Testis (tissue), 3 donors: ENCODE measurements around the gene BHMT. TPM values are rescaled to one million over a fixed set of nuclear protein-coding genes. Genes with fewer than 3 reads are reported as not detected.

Experiments
- DNase-seq: peaks from one replicate; pipeline ENCODE4 v3.0.0-alpha.2; 2019
- H3K27ac ChIP-seq, 2 donors: fragments of 200-600 bp; sonication (generic); one replicate each; pipeline ENCODE4 v1.5.1; 2019
- H3K27me3 ChIP-seq: fragments of 200-600 bp; sonication (generic); one replicate; pipeline ENCODE4 v1.5.1; 2019
- H3K36me3 ChIP-seq: fragments of 200-600 bp; sonication (generic); one replicate; pipeline ENCODE4 v1.5.1; 2017; ENCODE audit warnings: low read depth; ENCODE audit errors: missing control alignments
- H3K4me1 ChIP-seq: fragments of 200-600 bp; sonication (generic); one replicate; pipeline ENCODE4 v1.5.1; 2019
- H3K4me3 ChIP-seq, 2 donors: fragments of 200-600 bp; sonication (generic); one replicate each; pipeline ENCODE4 v1.5.1; 2017 to 2019
- H3K9me3 ChIP-seq: fragments of 200-600 bp; sonication (generic); one replicate; pipeline ENCODE4 v1.5.1; 2017
- POLR2A ChIP-seq: fragments of 450-650 bp; IDR thresholded peaks from one replicate; pipeline ENCODE4 v1.6.1; 2017; ENCODE audit warnings: antibody characterized with exemption, mild to moderate bottlenecking, moderate library complexity
- WGBS, 2 donors: methylation state at CpG; one replicate each; pipeline ENCODE4 v1.1.5; 2018; 5-methylcytosine and 5-hydroxymethylcytosine counted together
- intact Hi-C: fragments of 100-400 bp; cut with DNase I; formaldehyde crosslinking; loops from one replicate; pipeline ENCODE4 v1.15.1; 2023; ENCODE audit warnings: low total_unique reads
- polyA plus RNA-seq: library from polyadenylated mRNA; stranded (reverse); fragments of 350-450 nt; fragmentation: Illumina TruSeq; extraction: RNeasy Lipid Tissue Mini Kit (QIAGEN cat#74804); gene quantifications from one replicate; pipeline ENCODE4 v1.2.3, GENCODE V29; 2014; ENCODE audit warnings: low read depth, low replicate concordance; ENCODE audit not compliant: insufficient read depth
- total RNA-seq, 2 donors: library from RNA; depleted of rRNA; stranded (reverse); fragments of >200 nt; gene quantifications; one replicate each; pipeline ENCODE4 v1.2.3, GENCODE V29; 2016
- TF ChIP-seq, protein P1 (sequence below), 3 experiments: fragments of 450-650 bp in 2 of 3; fragments of 200-600 bp in 1 of 3; sonication (generic) in 1 of 3; IDR thresholded peaks; one replicate each; pipeline ENCODE4 v1.5.1; 2016 to 2019; ENCODE audit warnings: antibody characterized with exemption in 3 of 3, mild to moderate bottlenecking in 2 of 3, moderate library complexity in 1 of 3

Gene BHMT
- total and polyA plus RNA-seq, 3 donors from 2014 or later = 0.25 to 1.3 TPM; not detected in 1

DNA sequence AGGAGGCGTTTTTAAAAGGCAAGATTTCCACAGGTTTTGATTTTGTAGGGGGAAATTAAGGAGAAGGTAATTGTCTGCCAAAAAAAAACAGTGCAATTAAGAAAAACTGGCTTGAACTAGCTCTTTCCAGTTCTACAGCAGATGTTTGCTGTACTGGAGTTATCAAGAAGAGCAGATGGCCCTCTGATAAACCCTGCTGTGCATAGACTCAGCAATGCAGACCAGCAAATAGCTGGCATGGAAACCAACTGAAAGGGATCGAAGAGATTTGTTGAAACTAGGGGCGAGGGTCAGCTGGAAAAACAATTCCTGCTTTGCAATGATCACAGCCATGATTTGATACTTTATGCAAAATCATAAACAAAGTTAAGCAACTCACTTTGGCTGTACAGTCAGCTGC is 17.8 kb upstream of the BHMT start:
- TF ChIP-seq, protein P1, sequence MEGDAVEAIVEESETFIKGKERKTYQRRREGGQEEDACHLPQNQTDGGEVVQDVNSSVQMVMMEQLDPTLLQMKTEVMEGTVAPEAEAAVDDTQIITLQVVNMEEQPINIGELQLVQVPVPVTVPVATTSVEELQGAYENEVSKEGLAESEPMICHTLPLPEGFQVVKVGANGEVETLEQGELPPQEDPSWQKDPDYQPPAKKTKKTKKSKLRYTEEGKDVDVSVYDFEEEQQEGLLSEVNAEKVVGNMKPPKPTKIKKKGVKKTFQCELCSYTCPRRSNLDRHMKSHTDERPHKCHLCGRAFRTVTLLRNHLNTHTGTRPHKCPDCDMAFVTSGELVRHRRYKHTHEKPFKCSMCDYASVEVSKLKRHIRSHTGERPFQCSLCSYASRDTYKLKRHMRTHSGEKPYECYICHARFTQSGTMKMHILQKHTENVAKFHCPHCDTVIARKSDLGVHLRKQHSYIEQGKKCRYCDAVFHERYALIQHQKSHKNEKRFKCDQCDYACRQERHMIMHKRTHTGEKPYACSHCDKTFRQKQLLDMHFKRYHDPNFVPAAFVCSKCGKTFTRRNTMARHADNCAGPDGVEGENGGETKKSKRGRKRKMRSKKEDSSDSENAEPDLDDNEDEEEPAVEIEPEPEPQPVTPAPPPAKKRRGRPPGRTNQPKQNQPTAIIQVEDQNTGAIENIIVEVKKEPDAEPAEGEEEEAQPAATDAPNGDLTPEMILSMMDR (IDR thresholded peaks at IDR 0.05) = no peak
- TF ChIP-seq POLR2A = no peak
- intact Hi-C loops = no loop called here
- WGBS, 2 donors = 52 to 61% methylated on average over 3 of the region's 3 CpGs

DNA sequence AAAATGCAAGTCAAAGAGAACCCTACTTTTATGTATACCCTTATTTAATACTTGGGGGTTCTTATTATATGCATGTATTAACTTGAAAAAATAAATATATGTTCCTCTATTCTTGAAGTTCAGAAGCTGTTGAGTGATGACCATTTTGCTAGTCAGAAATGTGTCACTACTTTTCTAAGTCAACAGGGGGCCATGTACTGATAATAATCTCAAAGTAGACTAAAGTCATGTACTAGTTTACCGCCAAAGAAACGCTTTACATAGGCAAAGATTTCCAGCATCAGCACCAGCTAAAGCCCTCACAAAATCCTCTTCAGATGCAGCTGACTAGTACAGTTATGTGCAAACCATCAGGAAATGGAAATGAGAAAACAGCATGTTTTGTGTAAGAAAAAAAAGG is 5.7 kb upstream of the BHMT start:
- H3K36me3 ChIP-seq = no peaks in the 10 kb centered on the region
- no peak overlapping the region for H3K27ac ChIP-seq
- DNase-seq = no peak
- peaks cover 7% of the 10 kb centered on the region for H3K4me1 ChIP-seq
- H3K9me3 ChIP-seq = no peaks in the 10 kb centered on the region
- TF ChIP-seq, protein P1 (IDR thresholded peaks at IDR 0.05) = no peak
- TF ChIP-seq POLR2A = no peak
- no peak overlapping the region for H3K4me3 ChIP-seq
- intact Hi-C loops = no loop called here
- WGBS, 2 donors = 86 to 94% methylated on average over 2 of the region's 2 CpGs
- no peaks in the 10 kb centered on the region for H3K27me3 ChIP-seq

More for the DNA sequence above, 17.8 kb upstream of the BHMT start:
- H3K36me3 ChIP-seq = no peaks in the 10 kb centered on the region
- H3K4me1 ChIP-seq = no peaks in the 10 kb centered on the region
- no peak for DNase-seq
- H3K9me3 ChIP-seq = no peaks in the 10 kb centered on the region
- no peak overlapping the region for H3K27ac ChIP-seq
- H3K27me3 ChIP-seq = no peaks in the 10 kb centered on the region
- no peak overlapping the region for H3K4me3 ChIP-seq

DNA sequence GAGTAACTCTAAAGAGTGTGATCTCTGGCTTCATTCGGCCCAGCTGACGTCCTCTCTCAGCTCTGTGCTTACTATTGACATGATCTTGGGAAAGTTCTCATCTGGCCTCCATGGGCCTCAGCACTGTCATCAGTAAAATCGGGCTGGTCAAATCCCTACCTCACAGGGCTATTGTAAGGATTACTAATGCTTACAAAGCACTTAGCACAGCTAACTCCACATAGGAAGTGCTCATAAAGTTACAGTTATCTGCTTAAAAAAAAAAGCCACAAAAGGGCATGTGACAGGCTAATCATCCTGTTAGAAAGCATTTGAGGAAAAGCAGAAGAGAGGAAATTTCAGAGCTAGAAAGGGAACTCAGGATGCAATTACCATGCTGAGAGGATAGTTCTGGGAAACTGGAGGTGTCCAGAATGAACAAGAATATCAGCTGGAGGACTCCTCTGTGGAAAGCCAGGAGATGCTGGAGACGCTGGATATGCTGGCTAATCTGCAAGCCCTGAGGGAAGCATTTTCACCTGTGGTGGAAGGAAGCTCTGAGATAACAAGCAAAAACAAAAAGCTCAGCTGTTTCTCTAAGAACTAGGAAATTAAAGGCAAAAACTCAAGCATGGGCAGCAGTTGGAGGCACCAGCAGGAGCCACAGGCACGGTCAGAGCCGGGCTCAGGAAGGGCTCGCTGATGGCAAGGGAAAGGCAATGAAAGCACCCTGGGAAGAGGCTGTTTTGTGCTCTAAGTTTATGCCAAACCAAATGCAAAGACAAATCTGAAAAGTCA is 4.4 kb upstream of the BHMT start:
- no peaks in the 10 kb centered on the region for H3K27me3 ChIP-seq
- 60 to 72% methylated on average over 7 of the region's 7 CpGs for WGBS, 2 donors
- no peak for DNase-seq
- no peaks in the 10 kb centered on the region for H3K9me3 ChIP-seq
- H3K4me1 ChIP-seq = peaks cover 7% of the 10 kb centered on the region
- no peak overlapping the region for H3K27ac ChIP-seq
- intact Hi-C loops = no loop called here
- H3K4me3 ChIP-seq = no peak overlapping the region
- H3K36me3 ChIP-seq = no peaks in the 10 kb centered on the region
- TF ChIP-seq POLR2A = no peak
- TF ChIP-seq, protein P1 (IDR thresholded peaks at IDR 0.05) = no peak

DNA sequence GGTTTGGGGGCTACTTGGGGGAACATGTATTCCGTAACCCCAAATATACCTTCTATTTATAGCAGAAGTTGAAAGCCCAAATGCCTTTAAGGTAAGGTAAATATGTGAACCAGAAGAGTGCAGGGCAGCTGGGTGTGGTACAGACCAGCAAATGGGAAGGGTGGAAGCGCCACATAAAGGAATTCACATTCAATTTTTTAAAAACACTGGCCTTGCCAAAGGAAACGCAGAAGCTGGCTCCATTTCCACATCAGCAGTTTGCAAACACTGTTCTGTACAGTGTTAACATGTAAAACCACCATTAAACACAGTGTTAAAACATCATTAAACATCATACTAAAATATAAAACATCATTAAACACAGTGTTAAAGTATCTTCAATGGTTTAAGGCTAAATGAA is 3.5 kb upstream of the BHMT start:
- peaks cover 7% of the 10 kb centered on the region for H3K4me1 ChIP-seq
- no peaks in the 10 kb centered on the region for H3K27me3 ChIP-seq
- WGBS, 2 donors = 64 to 66% methylated on average over 3 of the region's 3 CpGs
- H3K27ac ChIP-seq = no peak overlapping the region
- no peak for TF ChIP-seq POLR2A
- TF ChIP-seq, protein P1 (IDR thresholded peaks at IDR 0.05) = no peak
- H3K4me3 ChIP-seq = no peak overlapping the region
- no peaks in the 10 kb centered on the region for H3K36me3 ChIP-seq
- intact Hi-C loops = no loop called here
- H3K9me3 ChIP-seq = no peaks in the 10 kb centered on the region
- no peak for DNase-seq

DNA sequence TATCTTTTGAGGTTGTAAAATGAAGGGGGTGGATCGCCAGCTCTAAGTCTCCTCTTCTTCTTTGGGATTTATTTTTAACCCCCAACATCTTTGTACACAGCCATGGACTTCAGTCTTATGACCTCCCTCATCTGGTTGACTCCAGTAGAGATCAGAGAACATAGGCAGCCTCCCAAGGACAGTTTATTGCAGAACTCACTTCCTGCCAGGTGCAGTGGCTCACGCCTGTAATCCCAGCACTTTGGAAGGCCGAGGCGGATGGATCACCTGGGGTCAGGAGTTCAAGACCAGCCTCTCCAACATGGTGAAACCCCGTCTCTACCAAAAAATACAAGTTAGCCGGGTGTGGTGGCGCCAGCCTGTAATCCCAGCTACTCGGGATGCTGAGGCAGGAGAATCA is 2.8 kb upstream of the BHMT start:
- Histone ChIP-seq H3K9me3 (no peaks in the 10 kb centered on the region), H3K27ac (no peak overlapping the region), H3K4me1 (peaks cover 7% of the 10 kb centered on the region), H3K4me3 (no peak overlapping the region), H3K36me3 (no peaks in the 10 kb centered on the region), H3K27me3 (no peaks in the 10 kb centered on the region)
- no peak for DNase-seq
- intact Hi-C loops = no loop called here
- WGBS, 2 donors = 66 to 83% methylated on average over 7 to 8 of the region's 8 CpGs
- TF ChIP-seq, protein P1 (IDR thresholded peaks at IDR 0.05) = no peak
- no peak for TF ChIP-seq POLR2A
